ENCODE measurements around the gene SGO2.

- no peak for TF ChIP-seq ZFP91 (CRISPR knock-in tag; IDR thresholded peaks at IDR 0.05)
- no peak for TF ChIP-seq ATF7 (IDR thresholded peaks at IDR 0.05)
Observed at GRCh38 chr2:200534572-200534971, 8.6 kb downstream of the SGO2 start.

Measured in K562 (cell line).